GM18511 (cell line): ENCODE data around the gene MCF2L.
"Not testable (repeated sequence)": the region's sequence is repeated elsewhere in the genome, so short reads cannot be mapped to it uniquely, and the experiment has no call there.

Experiments used
- ATAC-seq: cut with Tn5 transposase; IDR thresholded peaks from one replicate; pipeline ENCODE4 v1.9.1; 2021; ENCODE audit warnings: mild to moderate bottlenecking, moderate library complexity; ENCODE audit not compliant: unreplicated experiment

Gene MCF2L

DNA sequence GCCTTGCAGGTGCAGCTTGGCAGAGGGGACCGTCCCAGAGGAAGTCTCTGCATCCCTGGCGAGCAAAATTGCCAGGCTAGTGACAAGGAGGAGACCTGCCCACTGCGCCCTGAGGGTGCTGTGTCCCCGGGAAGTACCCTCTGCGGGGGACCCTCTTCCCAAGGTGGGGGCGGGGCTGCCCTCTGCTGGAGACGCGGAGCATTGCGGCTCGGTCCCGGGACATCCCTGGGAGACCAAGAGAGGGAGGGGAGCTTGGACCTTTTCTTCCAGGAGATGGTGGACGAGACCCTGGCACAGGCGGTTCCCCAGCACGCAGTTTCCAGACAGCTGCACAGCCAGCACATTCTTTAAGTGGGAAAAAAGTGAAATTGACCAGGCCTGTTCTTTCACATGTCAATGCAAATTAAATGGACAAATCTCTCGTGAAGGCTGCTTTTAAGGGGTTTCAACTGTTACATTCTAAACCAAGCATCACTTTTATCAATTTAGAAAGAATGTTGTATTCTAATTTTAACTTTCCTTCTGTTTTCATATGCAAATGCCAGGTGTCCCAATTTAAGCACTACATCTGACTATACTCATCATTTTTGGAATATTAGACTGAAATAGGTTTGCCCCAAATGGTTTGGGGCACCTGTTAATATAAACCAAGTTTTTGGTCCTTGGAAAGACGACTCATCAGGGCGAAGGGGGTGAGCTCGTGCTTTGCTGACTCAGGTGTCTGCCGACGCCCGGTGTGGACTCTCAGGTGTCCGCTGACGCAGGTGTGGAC, 60.7 kb downstream of the MCF2L start:
- no peak for ATAC-seq

GRCh38 chr13:113030259-113030640, 61.2 kb downstream of the MCF2L start:
- ATAC-seq = not testable (repeated sequence)

DNA sequence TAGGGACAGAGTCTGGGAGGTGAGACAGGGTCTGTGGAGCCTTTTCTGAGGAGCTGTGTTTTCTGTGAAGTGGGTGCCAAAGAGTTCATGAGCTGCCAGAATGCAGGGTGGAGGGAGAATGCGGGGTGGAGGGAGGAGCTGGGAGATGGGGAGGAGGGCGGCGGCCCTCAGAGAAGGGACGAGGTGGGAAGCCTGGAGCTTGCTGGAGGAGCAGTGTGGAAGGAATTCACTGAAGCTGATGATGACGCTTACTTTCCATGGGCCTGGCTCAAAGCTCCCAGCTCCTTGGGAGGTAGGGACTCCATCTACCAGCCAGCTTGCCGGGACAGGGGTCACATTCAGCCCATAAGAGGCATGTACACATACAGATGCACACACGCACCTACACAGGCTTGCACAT, 62.5 kb downstream of the MCF2L start:
- ATAC-seq = no peak

- no peak for ATAC-seq
Measured at GRCh38 chr13:113032291-113032690, 63.3 kb downstream of the MCF2L start.

DNA sequence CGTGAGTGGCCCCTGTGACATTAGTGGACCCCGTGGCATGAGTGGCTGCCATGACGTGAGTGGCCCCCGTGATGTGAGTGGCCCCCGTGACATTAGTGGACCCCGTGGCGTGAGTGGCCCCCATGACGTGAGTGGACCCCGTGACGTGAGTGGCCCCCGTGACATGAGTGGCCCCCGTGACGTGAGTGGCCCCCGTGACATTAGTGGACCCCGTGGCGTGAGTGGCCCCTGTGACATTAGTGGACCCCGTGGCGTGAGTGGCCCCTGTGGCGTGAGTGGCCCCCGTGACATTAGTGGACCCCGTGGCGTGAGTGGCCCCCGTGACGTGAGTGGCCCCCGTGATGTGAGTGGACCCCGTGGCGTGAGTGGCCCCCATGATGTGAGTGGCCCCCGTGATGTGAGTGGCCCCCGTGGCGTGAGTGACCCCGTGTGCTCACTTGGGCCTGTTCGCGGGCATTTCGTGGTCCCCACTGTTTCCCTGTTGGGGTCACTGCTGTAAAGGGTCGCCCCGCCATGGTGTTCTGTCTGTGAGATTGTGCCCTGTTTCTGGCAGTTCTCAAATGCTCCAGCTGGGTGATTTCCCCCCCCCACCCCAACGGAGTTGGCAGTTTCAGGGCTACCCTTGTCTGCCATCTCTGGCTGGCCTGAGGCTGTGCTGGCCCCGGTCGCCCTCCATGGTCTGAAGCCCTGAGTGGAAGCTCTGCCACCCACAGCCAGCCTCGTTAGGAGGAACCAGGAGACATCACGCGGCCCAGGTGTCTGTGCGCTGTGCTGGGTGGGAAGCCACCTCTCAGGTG, 64.2 kb downstream of the MCF2L start:
- no peak for ATAC-seq

DNA sequence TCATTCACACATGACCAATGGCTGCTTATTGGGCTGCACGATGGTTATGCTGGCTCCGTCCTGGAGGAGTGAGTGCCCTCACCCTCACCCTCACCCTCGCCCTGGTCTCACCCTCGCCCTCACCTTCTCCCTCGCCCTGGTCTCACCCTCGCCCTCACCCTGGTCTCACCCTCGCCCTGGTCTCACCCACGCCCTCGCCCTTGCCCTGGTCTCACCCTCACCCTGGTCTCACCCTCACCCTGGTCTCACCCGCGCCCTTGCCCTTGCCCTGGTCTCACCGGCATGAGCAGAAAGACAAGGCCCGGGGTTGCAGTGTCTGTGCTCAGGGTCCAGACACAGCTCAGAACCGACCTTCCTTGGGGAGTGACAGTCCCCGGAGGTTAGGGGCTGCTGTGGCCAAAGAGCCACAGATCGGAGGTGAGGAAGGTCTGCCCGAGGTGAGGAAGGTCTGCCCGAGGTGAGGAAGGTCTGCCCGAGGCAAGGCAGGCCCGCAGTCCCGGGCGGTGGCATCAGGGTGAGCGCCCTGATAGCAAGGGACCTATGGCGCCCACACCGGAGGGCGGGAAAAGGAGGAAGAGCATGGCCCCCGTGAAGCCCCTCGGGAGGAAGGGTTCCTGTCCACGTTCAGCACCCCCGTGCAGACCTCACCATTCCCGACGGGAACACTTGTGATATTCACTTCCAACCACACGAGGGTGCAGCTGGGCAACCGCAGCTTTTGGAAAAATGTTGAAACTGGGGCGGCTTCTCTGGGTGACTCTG, 65.6 kb downstream of the MCF2L start:
- ATAC-seq = no peak

GRCh38 chr13:113035213-113035800, 66.3 kb downstream of the MCF2L start:
- ATAC-seq = no peak

DNA sequence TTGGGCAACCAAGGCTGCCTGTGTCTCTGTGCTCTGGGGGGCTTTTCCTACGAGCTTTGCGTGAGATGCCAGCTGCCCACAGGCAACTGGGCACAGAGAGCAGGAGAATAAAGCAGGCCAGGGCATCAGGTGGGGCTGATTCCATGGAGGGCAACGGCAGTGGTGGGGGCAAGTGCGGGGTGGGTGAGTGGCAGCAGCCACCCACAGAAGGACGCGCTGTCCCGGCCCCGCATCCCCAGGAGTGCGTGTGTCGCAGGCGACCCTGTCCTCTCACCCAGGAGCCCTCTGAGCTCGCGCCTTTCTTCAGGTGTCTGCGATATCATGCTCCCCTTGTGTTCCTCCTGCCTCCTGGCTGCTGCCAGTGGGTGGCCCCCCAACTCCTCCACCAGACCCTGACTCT, 67.4 kb downstream of the MCF2L start:
- no peak for ATAC-seq

GRCh38 chr13:113040031-113040430, 71.0 kb downstream of the MCF2L start:
- no peak for ATAC-seq

DNA sequence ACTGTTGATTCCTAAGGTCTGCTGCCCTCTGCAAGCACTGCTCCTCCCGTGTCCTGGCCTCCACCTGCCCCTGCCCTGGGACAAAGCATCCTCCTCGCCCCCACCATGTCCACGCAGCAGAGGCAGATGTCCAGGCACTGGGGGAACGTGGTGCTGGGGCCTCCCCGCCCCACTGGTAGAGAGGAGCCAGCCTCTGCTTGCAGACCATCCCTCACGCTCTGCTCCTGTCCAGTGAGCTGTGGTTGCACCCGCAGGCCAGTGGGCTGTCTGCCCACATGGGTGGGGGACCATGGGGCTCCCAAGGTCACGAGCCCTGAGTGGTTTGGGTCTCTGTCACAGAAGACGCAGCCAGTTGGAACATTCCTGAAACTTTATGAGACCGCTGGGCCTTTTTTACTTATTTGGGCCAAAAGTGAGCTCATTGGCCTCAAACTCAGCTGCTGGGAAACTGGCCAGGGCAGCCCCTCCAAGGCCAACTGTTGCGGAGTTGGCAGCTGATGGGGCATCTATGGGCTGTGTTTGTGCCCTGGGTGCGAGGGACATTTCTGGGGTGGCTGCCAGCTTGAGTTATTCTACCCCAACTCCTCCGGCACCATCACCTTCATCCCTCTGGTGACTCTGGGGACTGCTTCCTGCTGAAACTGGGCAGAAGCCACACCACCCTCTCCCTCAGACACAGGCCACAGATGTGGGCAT, 71.7 kb downstream of the MCF2L start:
- ATAC-seq = no peak

DNA sequence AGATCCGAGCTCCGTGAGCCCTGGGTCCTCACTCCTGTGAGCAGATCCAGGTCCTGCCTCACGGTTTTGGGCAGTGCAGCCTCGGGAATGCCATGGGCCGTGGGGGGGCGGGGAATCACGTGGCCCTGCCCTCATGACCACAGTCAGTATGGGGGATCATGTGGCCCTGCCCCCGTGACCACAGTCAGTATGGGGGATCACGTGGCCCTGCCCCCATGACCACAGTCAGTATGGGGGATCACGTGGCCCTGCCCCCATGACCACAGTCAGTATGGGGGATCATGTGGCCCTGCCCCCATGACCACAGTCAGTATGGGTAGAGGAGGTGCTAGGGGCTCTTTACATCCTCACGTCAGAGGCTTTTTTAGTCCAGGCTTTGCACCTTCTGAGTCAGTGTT, 72.3 kb downstream of the MCF2L start:
- no peak for ATAC-seq

DNA sequence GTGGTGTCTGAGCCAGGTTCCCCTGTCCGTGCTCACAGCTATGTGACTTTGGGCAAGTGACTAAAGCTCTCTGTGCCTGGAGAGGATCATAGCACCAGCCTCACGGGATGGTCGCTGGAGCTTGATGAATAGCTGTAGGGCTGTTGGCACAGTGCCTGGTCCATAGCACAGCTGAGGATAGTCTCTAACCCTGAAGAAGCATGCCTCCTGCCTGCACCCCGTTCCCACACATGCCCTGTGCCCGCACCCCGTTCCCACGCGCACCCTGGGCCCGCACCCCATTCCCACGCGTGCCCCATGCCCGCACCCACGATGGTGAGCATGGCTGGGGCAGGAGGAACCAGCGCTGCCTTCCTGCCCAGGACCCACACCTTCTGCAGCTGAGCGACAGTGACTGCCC, 72.9 kb downstream of the MCF2L start:
- no peak for ATAC-seq

DNA sequence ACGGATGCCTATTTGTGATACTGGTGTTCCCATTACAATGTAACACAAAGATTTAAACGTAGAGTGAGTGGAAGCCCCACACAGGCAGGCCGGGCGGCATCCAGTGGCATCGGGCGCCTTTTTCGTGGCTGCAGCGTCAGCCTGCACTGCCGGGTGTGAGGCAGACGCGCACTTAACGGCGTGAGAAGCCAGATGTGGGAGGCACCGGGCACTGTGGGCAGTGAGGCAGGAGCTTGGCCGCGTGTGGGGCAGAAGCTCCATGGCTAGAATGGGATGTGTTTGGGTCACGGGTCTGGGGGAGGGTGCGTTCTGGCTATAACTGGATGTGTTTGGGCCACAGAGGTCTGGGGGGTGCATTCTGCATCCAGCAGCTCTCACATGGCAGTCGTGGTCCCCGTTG, 73.4 kb downstream of the MCF2L start:
- ATAC-seq = no peak

GRCh38 chr13:113043001-113043630, 74.1 kb downstream of the MCF2L start:
- ATAC-seq = no peak

DNA sequence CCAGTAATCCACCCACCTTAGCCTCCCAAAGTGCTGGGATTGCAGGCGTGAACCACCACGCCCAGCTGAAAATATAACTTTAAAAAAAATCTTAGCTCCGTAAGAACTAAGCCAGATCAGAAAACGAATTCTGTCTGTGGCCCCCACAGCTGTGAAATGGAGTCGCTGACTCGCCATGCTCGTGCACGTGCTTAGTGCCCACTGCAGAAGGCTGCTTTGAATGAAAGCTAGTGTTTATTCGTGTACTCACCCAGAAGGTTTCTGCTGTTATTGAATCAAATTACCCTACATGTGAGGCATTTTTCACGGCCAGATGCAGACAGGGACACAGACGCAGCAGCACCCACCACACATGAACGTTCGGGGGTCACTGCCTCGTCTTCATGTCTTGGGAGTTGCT, 74.9 kb downstream of the MCF2L start:
- no peak for ATAC-seq

DNA sequence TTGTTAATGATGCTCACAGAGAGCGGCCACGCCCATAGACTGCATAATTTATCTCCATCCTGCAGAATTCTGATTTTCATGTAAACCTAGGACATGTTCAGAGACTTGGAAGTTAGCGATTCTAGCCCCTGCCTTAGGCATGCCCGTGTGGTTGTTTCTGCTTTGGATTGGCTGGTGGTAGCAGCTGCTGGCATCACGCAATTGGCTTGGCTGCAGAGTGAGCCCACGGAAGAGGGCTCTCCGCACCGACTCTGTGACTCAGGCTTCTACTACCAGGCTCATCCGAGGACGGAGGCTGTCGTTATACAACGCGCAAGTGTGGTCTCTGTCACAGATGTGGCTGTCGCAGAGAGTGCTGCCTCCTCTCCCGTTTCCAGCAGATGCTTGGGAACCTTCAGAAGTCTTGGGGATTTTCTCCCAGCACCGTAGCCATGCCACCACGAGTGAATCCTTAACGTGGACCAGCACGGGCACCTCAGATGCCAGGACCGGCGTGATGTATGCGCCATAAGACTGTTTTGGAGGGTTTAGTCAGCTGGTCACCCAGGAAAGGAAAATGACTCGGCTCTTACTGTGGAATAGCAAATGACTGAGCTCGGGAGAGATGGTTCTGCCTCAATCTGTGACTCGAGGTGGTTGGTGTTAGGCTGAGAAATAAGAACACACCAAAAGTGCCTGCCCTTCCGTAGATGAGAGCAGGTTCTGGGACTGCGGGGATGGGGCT, 75.5 kb downstream of the MCF2L start:
- ATAC-seq = no peak

- no peak for ATAC-seq
Measured at GRCh38 chr13:113045251-113046127, 76.5 kb downstream of the MCF2L start.

DNA sequence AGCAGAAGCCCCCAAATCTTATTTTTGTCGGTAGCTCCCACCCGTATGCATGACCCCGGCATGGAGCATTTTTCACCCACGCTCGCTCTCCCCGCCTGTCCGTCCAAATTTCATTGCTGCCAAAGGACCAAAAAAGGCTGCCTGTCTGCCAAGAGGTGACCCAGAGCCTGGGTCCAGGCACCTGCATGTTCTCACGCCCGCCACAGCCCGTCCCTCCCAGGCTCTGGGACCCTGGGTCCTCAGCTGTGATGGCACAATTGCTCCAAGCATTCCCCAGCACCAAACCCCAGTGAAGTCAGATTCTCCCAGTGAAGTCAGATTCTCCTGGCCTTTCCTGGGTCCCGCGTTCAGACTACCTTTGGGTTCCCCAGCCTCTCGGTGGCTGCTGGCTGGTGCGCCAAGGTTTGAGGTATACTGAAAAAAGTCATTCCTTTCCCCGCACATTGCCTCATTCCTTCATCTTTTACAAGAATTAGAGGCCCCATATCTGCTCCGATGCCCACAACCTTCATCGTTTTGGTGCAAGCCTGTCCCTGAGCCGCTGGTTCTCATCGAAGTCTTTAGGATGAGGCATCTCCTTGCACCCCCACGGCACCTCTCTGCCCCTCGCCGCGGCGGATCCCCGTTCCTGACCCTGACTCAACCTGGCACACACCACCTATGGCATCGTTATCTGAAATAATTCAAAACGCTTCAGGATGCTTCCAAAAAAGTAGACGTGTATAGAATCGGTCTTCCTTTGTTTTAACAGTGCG, 77.3 kb downstream of the MCF2L start:
- no peak for ATAC-seq
